BLaER1 treated with 17β-estradiol and CSF1 and Interleukin-3, amounts not matched to agents 10 nM and 100 nM (cell line): ENCODE results near the gene CDK5R1.
"Not testable (repeated sequence)": the region's sequence is repeated elsewhere in the genome, so short reads cannot be mapped to it uniquely, and the experiment has no call there.

Experiments used
- H3K27ac ChIP-seq, 11 experiments: shearing (Covaris generic); formaldehyde crosslinking; 2 replicates each; pipeline ENCODE4 v1.8.1; 2022
- H3K27me3 ChIP-seq, 11 experiments: shearing (Covaris generic); formaldehyde crosslinking; 2 replicates each; pipeline ENCODE4 v1.8.1; 2022
- H3K36me3 ChIP-seq, 11 experiments: shearing (Covaris generic); formaldehyde crosslinking; 2 replicates each; pipeline ENCODE4 v1.8.1; 2022
- H3K4me1 ChIP-seq, 10 experiments: shearing (Covaris generic); formaldehyde crosslinking; 2 replicates each; pipeline ENCODE4 v1.8.1; 2022
- H3K4me2 ChIP-seq, 11 experiments: shearing (Covaris generic); formaldehyde crosslinking; 2 replicates each; pipeline ENCODE4 v1.8.1; 2022
- H3K4me3 ChIP-seq, 10 experiments: shearing (Covaris generic); formaldehyde crosslinking; 2 replicates each; pipeline ENCODE4 v1.8.1; 2022
- H3K9ac ChIP-seq, 11 experiments: shearing (Covaris generic); formaldehyde crosslinking; 2 replicates each; pipeline ENCODE4 v1.8.1; 2022
- H3K9me3 ChIP-seq, 11 experiments: shearing (Covaris generic); formaldehyde crosslinking; replicated peaks in 1 of 11; 2 replicates each; pipeline ENCODE4 v1.8.1; 2022
- H4K20me1 ChIP-seq, 11 experiments: shearing (Covaris generic); formaldehyde crosslinking; 2 replicates each; pipeline ENCODE4 v1.8.1; 2022
- Cebpa-rat ChIP-seq, 11 experiments: shearing (Covaris generic); IDR thresholded peaks; 2 replicates each; pipeline ENCODE4 v1.8.1; 2022

CDK5R1 gene

DNA sequence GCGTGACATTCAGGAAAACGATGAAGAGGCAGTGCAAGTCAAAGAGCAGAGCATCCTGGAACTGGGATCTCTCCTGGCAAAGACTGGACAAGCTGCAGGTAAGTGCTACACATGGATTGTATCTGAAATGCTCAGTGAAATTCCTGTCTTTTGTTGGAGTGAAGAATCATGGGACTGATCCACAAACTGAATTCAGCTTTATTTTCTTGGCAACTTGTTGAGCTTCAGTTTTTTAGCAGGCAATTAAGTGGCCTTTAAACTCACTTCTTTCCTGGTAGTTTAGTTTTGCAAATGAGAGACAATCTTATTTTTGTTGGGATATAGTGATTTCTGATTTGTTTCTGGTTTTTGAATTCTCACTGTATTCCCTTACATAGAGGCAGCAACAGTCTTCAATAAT lies 39.8 kb upstream of the CDK5R1 start:
- Histone ChIP-seq H3K27ac (0 out of 22 replicates have a peak overlapping the region, but pooled peaks of 1 of the 11 experiments have one; percentile 97), H3K4me3 (no peak overlapping the region; a peak in 1 of 20 replicates), H3K4me2 (peak overlapping the region; percentile 51 to 97 (median 89); a peak in 18 of 22 replicates), H3K9ac (peak overlapping the region in 1 of 11 experiments; percentile 30; a peak in 1 of 22 replicates), H3K27me3 (no peaks in the 10 kb centered on the region), H3K9me3 (peaks cover 0 to 4% (median 0%) of the 10 kb centered on the region in 11 experiments; a peak in 1 of 22 replicates), H4K20me1 (peaks cover 11 to 75% (median 64%) of the 10 kb centered on the region in 11 experiments; a peak in 20 of 22 replicates), H3K4me1 (peaks cover 20 to 31% (median 26%) of the 10 kb centered on the region in 10 experiments), H3K36me3 (peaks cover 48 to 68% (median 54%) of the 10 kb centered on the region in 11 experiments)
- TF ChIP-seq Cebpa-rat (IDR thresholded peaks at IDR 0.05): no peak

GRCh38 chr17:32449963-32450362 lies 36.8 kb upstream of the CDK5R1 start:
- Histone ChIP-seq H3K9ac (no peak overlapping the region), H3K27ac (no peak overlapping the region), H3K27me3 (no peaks in the 10 kb centered on the region), H3K4me2 (no peak overlapping the region), H3K36me3 (peaks cover 78 to 98% (median 84%) of the 10 kb centered on the region in 11 experiments), H3K9me3 (no peaks in the 10 kb centered on the region), H3K4me3 (no peak overlapping the region), H4K20me1 (peaks cover 30 to 100% (median 89%) of the 10 kb centered on the region in 11 experiments; a peak in 20 of 22 replicates), H3K4me1 (peaks cover 19 to 28% (median 20%) of the 10 kb centered on the region in 10 experiments)
- no peak for TF ChIP-seq Cebpa-rat (IDR thresholded peaks at IDR 0.05)

GRCh38 chr17:32450379-32450778 lies 36.4 kb upstream of the CDK5R1 start:
- H3K4me3 ChIP-seq, H3K9ac ChIP-seq, H3K27ac ChIP-seq, H3K9me3 ChIP-seq, H3K4me2 ChIP-seq, H3K27me3 ChIP-seq: not testable (repeated sequence)
- H4K20me1 ChIP-seq: peaks cover 30 to 100% (median 89%) of the 10 kb centered on the region in 11 experiments; a peak in 20 of 22 replicates
- peaks cover 17 to 26% (median 18%) of the 10 kb centered on the region in 10 experiments for H3K4me1 ChIP-seq
- H3K36me3 ChIP-seq: peaks cover 82 to 100% (median 88%) of the 10 kb centered on the region in 11 experiments

- Histone ChIP-seq H3K9me3 (no peaks in the 10 kb centered on the region), H3K4me1 (peaks cover 2 to 11% (median 3%) of the 10 kb centered on the region in 10 experiments; a peak in 19 of 20 replicates), H3K4me3 (no peak overlapping the region), H3K27ac (no peak overlapping the region), H4K20me1 (peaks cover 32 to 100% (median 84%) of the 10 kb centered on the region in 11 experiments; a peak in 20 of 22 replicates), H3K36me3 (peaks cover 95 to 100% (median 99%) of the 10 kb centered on the region in 11 experiments), H3K9ac (no peak overlapping the region), H3K27me3 (no peaks in the 10 kb centered on the region), H3K4me2 (no peak overlapping the region)
- no peak for TF ChIP-seq Cebpa-rat (IDR thresholded peaks at IDR 0.05)
These were observed 34.9 kb upstream of the CDK5R1 start for GRCh38 chr17:32451879-32452278.

DNA sequence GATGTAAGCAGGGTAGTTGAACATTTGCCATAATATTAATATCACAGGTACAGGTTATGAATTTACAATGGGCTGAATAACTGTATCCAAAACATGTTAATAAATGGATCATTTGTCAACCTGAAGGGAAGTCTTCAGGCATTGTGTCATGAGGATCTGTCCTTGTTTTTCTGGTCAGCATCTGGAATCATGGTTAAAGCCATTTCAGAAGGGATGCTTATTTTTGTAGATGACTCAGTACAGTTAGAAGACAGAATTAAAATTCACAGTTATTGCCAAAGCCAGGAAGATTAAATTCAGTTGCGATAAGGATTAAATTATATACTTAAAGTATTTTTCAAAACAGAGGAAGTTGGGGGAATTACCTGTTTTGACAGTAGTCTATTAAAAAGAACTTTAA lies 34.5 kb upstream of the CDK5R1 start:
- H3K27me3 ChIP-seq: no peaks in the 10 kb centered on the region
- TF ChIP-seq Cebpa-rat (IDR thresholded peaks at IDR 0.05): no peak
- H3K4me3 ChIP-seq: no peak overlapping the region
- H3K36me3 ChIP-seq: peaks cover 96 to 100% (median 99%) of the 10 kb centered on the region in 11 experiments
- H3K27ac ChIP-seq: no peak overlapping the region
- H3K4me1 ChIP-seq: peaks cover 0 to 7% (median 0%) of the 10 kb centered on the region in 10 experiments; a peak in 5 of 20 replicates
- peaks cover 36 to 100% (median 87%) of the 10 kb centered on the region in 11 experiments; a peak in 20 of 22 replicates for H4K20me1 ChIP-seq
- H3K9me3 ChIP-seq: no peaks in the 10 kb centered on the region
- H3K4me2 ChIP-seq: no peak overlapping the region
- no peak overlapping the region for H3K9ac ChIP-seq

DNA sequence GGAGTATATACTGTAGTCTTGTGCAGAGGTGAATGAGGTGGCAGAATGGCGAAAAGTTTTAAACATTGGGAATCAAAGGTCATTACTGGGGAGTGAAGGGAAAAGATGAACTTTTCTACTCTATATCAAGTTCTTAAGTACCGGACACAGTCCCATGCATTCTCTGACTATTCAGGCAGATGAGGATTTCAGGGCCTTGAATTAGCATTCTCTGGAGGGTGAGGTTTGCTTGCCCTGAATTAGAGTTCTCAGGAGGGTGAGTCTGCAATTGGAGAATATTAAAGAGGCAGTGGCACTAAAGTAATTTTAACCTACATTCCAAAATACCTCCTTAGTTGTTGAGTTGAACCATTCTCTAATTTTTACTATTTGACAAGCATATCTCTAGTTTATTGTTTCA lies 33.4 kb upstream of the CDK5R1 start:
- Histone ChIP-seq H3K36me3 (peaks cover 96 to 100% (median 99%) of the 10 kb centered on the region in 11 experiments), H4K20me1 (peaks cover 36 to 100% (median 90%) of the 10 kb centered on the region in 11 experiments; a peak in 20 of 22 replicates)

DNA sequence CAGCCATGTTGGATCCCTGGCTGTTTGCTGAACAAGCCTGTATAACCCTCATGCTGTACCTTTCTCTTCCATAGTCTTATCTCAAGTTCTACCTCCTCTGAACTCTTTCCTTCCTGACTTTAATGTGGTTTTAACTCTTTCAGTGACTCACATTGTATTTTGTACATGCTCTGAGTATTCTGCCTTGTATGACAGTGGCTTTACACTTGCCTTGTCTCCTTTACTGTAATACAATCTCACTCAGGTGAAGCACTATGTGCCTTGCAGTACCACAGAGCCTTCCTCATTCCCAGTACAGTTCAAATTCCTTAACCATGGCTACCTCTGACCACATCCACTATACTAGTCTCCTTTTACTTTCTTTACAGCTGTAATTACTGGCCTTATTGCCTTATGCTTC lies 28.4 kb upstream of the CDK5R1 start:
- no peaks in the 10 kb centered on the region for H3K27me3 ChIP-seq
- TF ChIP-seq Cebpa-rat (IDR thresholded peaks at IDR 0.05): no peak
- no peak overlapping the region for H3K4me2 ChIP-seq
- no peak overlapping the region for H3K4me3 ChIP-seq
- peaks cover 88 to 100% (median 98%) of the 10 kb centered on the region in 11 experiments for H3K36me3 ChIP-seq
- no peak overlapping the region for H3K9ac ChIP-seq
- peaks cover 0 to 15% (median 0%) of the 10 kb centered on the region in 10 experiments; a peak in 3 of 20 replicates for H3K4me1 ChIP-seq
- H4K20me1 ChIP-seq: peaks cover 40 to 100% (median 94%) of the 10 kb centered on the region in 11 experiments; a peak in 21 of 22 replicates
- no peaks in the 10 kb centered on the region for H3K9me3 ChIP-seq
- H3K27ac ChIP-seq: no peak overlapping the region

More for the DNA sequence above, 33.4 kb upstream of the CDK5R1 start:
- Histone ChIP-seq H3K27me3 (no peaks in the 10 kb centered on the region), H3K4me1 (0 out of 20 replicates have a peak, but pooled peaks cover 0 to 4% (median 0%) of the 10 kb centered on the region in 10 experiments), H3K9ac (no peak overlapping the region), H3K9me3 (no peaks in the 10 kb centered on the region), H3K4me2 (no peak overlapping the region), H3K27ac (no peak overlapping the region), H3K4me3 (no peak overlapping the region)
- TF ChIP-seq Cebpa-rat (IDR thresholded peaks at IDR 0.05): no peak

DNA sequence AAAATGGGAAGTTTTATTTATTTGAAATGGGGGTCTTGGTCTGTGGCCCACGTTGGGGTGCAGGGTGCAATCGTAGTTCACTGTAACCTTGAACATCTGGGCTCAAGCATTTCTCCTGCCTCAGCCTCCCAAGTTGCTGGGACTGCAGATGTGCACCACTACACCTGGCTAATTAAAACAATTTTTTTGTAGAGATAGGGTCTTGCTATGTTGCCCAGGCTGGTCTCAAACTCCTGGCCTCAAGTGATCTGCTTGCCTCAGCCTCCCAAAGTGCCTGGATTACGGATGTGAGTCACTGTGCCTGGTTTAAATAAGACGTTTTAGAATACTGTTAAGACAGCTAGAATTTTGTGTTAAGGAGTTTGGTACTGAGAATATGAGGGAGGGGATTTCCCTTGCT lies 26.7 kb upstream of the CDK5R1 start:
- no peak overlapping the region for H3K4me2 ChIP-seq
- H3K27ac ChIP-seq: no peak overlapping the region
- H4K20me1 ChIP-seq: peaks cover 34 to 100% (median 90%) of the 10 kb centered on the region in 11 experiments; a peak in 21 of 22 replicates
- peaks cover 87 to 100% (median 98%) of the 10 kb centered on the region in 11 experiments for H3K36me3 ChIP-seq
- H3K4me3 ChIP-seq: no peak overlapping the region
- no peak overlapping the region for H3K9ac ChIP-seq
- H3K27me3 ChIP-seq: no peaks in the 10 kb centered on the region
- no peaks in the 10 kb centered on the region for H3K9me3 ChIP-seq
- TF ChIP-seq Cebpa-rat (IDR thresholded peaks at IDR 0.05): no peak
- H3K4me1 ChIP-seq: peaks cover 0 to 15% (median 0%) of the 10 kb centered on the region in 10 experiments; a peak in 3 of 20 replicates

DNA sequence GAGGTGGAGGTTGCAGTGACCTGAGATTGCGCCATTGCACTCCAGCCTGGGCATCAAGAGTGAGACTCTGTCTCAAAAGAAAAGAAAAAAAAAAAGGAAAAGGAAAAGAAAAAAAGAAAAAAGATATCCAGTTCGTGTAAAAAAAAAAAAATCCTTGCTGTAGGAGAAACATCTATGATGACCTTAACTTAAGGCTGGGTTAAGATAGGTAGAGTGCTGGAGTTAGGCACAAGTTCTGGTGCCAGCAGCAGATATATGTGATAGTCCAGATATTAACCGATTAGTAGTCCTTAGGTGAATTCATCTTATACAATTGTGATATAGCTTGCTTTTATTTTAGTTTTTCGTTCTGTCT lies 25.3 kb upstream of the CDK5R1 start:
- Histone ChIP-seq H4K20me1 (peaks cover 34 to 100% (median 89%) of the 10 kb centered on the region in 11 experiments; a peak in 21 of 22 replicates), H3K4me2 (no peak overlapping the region), H3K36me3 (peaks cover 91 to 100% (median 99%) of the 10 kb centered on the region in 11 experiments), H3K4me3 (no peak overlapping the region), H3K27ac (no peak overlapping the region), H3K9ac (no peak overlapping the region), H3K4me1 (peaks cover 0 to 15% (median 0%) of the 10 kb centered on the region in 10 experiments; a peak in 3 of 20 replicates), H3K9me3 (no peaks in the 10 kb centered on the region), H3K27me3 (no peaks in the 10 kb centered on the region)
- no peak for TF ChIP-seq Cebpa-rat (IDR thresholded peaks at IDR 0.05)
